Fibroblast of skin of right quadriceps (primary cell): Measurements from ENCODE around the gene ZFAND3.

Experiments
- DNase-seq: peaks from one replicate; pipeline ENCODE4 v3.0.0-alpha.2; 2013

The ZFAND3 gene

GRCh38 chr6:38174806-38175495, 355.4 kb downstream of the ZFAND3 start:
- no peak for DNase-seq

- no peak for DNase-seq
These were observed 356.3 kb downstream of the ZFAND3 start for GRCh38 chr6:38175786-38176185.

- no peak for DNase-seq
These were observed 357.5 kb downstream of the ZFAND3 start for GRCh38 chr6:38176797-38177751.

- DNase-seq = no peak
These were observed 358.5 kb downstream of the ZFAND3 start for GRCh38 chr6:38177882-38178583.

- no peak for DNase-seq
These were observed 359.0 kb downstream of the ZFAND3 start for GRCh38 chr6:38178584-38178886.

- DNase-seq = no peak
These were observed 359.8 kb downstream of the ZFAND3 start for GRCh38 chr6:38179300-38179699.

GRCh38 chr6:38179794-38180430, 360.4 kb downstream of the ZFAND3 start:
- no peak for DNase-seq

- no peak for DNase-seq
These were observed 361.1 kb downstream of the ZFAND3 start for GRCh38 chr6:38180586-38180985.

GRCh38 chr6:38182426-38182825, 362.9 kb downstream of the ZFAND3 start:
- no peak for DNase-seq

- no peak for DNase-seq
These were observed 364.5 kb downstream of the ZFAND3 start for GRCh38 chr6:38183856-38184584.

- DNase-seq = no peak
These were observed 365.1 kb downstream of the ZFAND3 start for GRCh38 chr6:38184585-38185080.

- DNase-seq = no peak
These were observed 365.7 kb downstream of the ZFAND3 start for GRCh38 chr6:38185244-38185643.

- DNase-seq = no peak
These were observed 366.2 kb downstream of the ZFAND3 start for GRCh38 chr6:38185752-38186151.

GRCh38 chr6:38187325-38187724, 367.8 kb downstream of the ZFAND3 start:
- DNase-seq = no peak

GRCh38 chr6:38187811-38188590, 368.5 kb downstream of the ZFAND3 start:
- DNase-seq = no peak

GRCh38 chr6:38188677-38189335, 369.3 kb downstream of the ZFAND3 start:
- DNase-seq = no peak

GRCh38 chr6:38191418-38191817, 371.9 kb downstream of the ZFAND3 start:
- no peak for DNase-seq

- DNase-seq = no peak
These were observed 372.5 kb downstream of the ZFAND3 start for GRCh38 chr6:38192011-38192410.

- no peak for DNase-seq
These were observed 373.0 kb downstream of the ZFAND3 start for GRCh38 chr6:38192487-38192886.

- DNase-seq = no peak
These were observed 373.5 kb downstream of the ZFAND3 start for GRCh38 chr6:38193051-38193450.
